Keratinocyte (primary cell): ENCODE data around the gene GRIN3B.

Experiments used
- CTCF ChIP-seq, 3 experiments: IDR thresholded peaks in 1 of 3; conservative IDR thresholded peaks in 1 of 3; optimal IDR thresholded peaks in 1 of 3; 2 replicates in 2 of 3; 3 replicates in 1 of 3; pipeline versions ENCODE3 to v1.5.1; 2011; ENCODE audit warnings: low read length in 3 of 3, mild to moderate bottlenecking in 3 of 3, moderate library complexity in 2 of 3, control low read depth in 1 of 3, inconsistent platforms in 1 of 3; ENCODE audit not compliant: insufficient read depth in 2 of 3; ENCODE audit errors: extremely low read depth in 1 of 3
- EZH2 ChIP-seq: IDR thresholded peaks from one replicate; pipeline ENCODE4 v1.6.1; 2012; ENCODE audit warnings: inconsistent platforms, mild to moderate bottlenecking, low read length, moderate library complexity

DNA sequence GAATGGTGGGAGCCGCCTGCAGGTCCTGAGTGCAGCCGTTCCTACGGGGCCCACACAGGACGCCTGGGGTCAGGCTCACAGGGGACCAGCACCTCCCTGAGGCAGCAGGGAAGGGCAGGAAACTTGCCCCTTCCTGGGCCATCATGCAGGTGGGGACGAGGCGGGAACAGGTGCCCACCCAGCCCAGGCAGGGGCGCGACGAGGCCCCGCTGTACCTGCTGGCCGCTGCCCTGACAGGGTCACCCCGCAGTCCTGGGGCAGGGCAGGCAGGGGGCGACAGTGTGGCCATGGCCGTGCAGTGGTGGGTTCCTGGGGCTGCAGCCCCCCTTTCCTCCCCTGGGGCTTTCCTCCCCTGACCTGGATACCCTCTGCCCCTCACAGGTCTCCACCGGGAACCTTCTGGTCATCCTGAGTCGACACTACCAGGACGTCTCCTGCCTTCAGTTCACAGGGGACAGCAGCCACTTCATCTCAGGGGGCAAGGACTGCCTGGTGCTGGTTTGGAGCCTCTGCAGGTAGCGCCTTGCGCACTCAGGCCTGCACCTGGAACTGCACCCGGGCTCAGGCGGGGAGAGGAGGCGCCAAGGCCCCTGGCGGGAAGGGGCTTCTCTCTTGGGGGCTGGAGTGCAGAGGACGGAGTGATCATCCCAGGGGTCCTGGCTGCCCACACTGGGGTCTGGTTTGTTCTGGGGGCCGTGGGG is 10.7 kb upstream of the GRIN3B start:
- TF ChIP-seq CTCF (optimal IDR thresholded peaks at IDR 0.05 in 1 of 3, IDR thresholded peaks at IDR 0.05 in 1 of 3, conservative IDR thresholded peaks at IDR 0.05 in 1 of 3; ENCODE audit: extremely low read depth in 1 of 3, insufficient read depth in 2 of 3, low read length in 3 of 3) (peak; percentile 13 to 48 (median 30)), EZH2 (no peak)
